IPS DF 6.9 (cell line): ENCODE data around the gene RAP1GAP2.
"Not testable (repeated sequence)": the region's sequence is repeated elsewhere in the genome, so short reads cannot be mapped to it uniquely, and the experiment has no call there.

Experiments used
- DNase-seq: peaks from one replicate; pipeline ENCODE4 v3.0.0-alpha.2; 2013; ENCODE audit warnings: low read depth, low spot score
- H3K27ac ChIP-seq: one replicate; pipeline ENCODE4 v1.5.1; 2013; ENCODE audit warnings: low read length, control low read depth
- H3K27me3 ChIP-seq: 2 replicates; pipeline ENCODE4 v1.6.1; 2013; ENCODE audit warnings: mild to moderate bottlenecking, low read length; ENCODE audit not compliant: control insufficient read depth, insufficient read depth
- H3K36me3 ChIP-seq: 2 replicates; pipeline ENCODE4 v1.6.1; 2013; ENCODE audit warnings: low read length; ENCODE audit not compliant: control insufficient read depth, insufficient read depth
- H3K4me1 ChIP-seq: 2 replicates; pipeline ENCODE4 v1.6.1; 2013; ENCODE audit warnings: low read length; ENCODE audit not compliant: control insufficient read depth, insufficient read depth
- H3K4me3 ChIP-seq: 2 replicates; pipeline ENCODE4 v1.5.1; 2013; ENCODE audit warnings: mild to moderate bottlenecking, low read length
- H3K9me3 ChIP-seq: 2 replicates; pipeline ENCODE4 v1.6.1; 2013; ENCODE audit warnings: low read length, inconsistent platforms; ENCODE audit not compliant: control insufficient read depth, insufficient read depth
- WGBS: extraction: QIAGEN DNeasy Blood & Tissue Kit; methylation state at CpG from one replicate; pipeline ENCODE4 v1.1.7; 2013; ENCODE audit warnings: mixed read lengths, missing lambda C conversion rate; ENCODE audit not compliant: insufficient read length, insufficient coverage; 5-methylcytosine and 5-hydroxymethylcytosine counted together

RAP1GAP2 gene

DNA sequence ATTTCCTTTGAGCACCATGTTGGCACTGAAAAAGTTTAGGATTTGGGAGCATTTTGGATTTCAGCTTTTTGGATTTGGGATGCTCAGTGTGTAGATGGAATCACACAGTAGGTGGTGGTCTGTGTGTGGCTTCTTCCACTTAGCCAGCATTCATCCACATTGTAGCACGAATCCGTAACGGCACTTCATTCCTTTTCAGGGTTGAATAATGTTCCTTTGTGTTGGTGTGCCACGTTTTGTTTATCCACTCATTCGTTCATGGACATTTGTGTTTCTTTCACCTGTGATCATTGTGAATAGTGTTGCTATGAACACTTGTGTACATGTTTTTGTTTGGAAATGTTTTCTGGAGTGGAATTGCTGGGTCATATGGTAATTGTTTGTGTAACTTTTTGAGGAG lies 85.1 kb downstream of the RAP1GAP2 start:
- Histone ChIP-seq H3K27ac (no peak overlapping the region), H3K4me3 (no peak overlapping the region), H3K27me3 (no peaks in the 10 kb centered on the region), H3K9me3 (no peaks in the 10 kb centered on the region), H3K4me1 (peaks cover 13% of the 10 kb centered on the region), H3K36me3 (no peaks in the 10 kb centered on the region)
- no peak for DNase-seq
- no CpG with 5 or more reads among the region's 5 CpGs for WGBS

- Histone ChIP-seq H3K4me1 (peaks cover 7% of the 10 kb centered on the region), H3K4me3 (no peak overlapping the region), H3K27ac (no peak overlapping the region), H3K36me3 (no peaks in the 10 kb centered on the region), H3K27me3 (no peaks in the 10 kb centered on the region), H3K9me3 (no peaks in the 10 kb centered on the region)
- no peak for DNase-seq
- no CpG with 5 or more reads among the region's 10 CpGs for WGBS
Measured at GRCh38 chr17:2883544-2884213, 87.4 kb downstream of the RAP1GAP2 start.

DNA sequence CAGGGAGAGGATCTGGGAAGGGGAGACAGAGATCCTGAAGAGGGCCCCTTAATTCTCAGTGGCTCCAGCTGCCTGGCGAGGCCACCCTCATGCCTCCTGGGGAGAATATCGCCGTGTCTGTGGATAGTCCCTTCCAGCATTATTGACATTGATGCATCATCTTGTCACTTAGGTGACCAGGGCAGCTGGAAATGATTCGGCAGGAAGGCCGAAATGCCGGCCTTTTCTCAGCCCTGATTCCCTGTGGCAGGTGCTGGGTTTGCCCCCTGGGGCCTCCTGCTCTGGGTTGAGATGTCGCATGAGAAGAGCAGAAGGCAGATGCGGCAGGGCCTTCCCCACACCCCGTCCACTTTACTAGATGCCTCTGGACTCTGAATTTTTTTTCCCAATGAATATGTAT lies 89.5 kb downstream of the RAP1GAP2 start:
- no peak overlapping the region for H3K27ac ChIP-seq
- peaks cover 9% of the 10 kb centered on the region for H3K4me1 ChIP-seq
- WGBS = no CpG with 5 or more reads among the region's 9 CpGs
- H3K4me3 ChIP-seq = no peak overlapping the region
- no peaks in the 10 kb centered on the region for H3K9me3 ChIP-seq
- no peaks in the 10 kb centered on the region for H3K27me3 ChIP-seq
- 0 out of 2 replicates have a peak, but pooled peaks cover 2% of the 10 kb centered on the region for H3K36me3 ChIP-seq
- DNase-seq = no peak

DNA sequence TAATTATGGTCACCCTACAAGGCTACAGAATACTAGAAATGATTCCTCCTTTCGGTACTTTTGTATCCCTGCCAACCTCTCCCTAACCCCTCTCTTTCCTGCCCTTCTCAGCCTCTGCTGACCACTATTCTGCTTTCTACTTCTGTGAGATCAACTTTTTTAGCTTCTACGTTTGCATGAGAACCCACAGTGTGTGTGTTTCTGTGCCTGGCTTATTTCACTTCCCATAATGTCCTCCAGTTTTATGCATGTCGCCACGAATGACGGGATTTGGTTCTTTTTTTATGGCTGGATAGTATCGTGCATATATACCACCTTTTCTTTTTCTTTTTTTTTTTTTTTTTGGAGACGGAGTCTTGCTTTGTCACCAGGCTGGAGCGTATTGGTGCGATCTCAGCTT lies 92.1 kb downstream of the RAP1GAP2 start:
- H3K27me3 ChIP-seq = no peaks in the 10 kb centered on the region
- 0 out of 2 replicates have a peak, but pooled peaks cover 2% of the 10 kb centered on the region for H3K36me3 ChIP-seq
- H3K4me1 ChIP-seq = peaks cover 6% of the 10 kb centered on the region
- H3K9me3 ChIP-seq = no peaks in the 10 kb centered on the region
- H3K27ac ChIP-seq = no peak overlapping the region
- WGBS = no CpG with 5 or more reads among the region's 9 CpGs
- H3K4me3 ChIP-seq = no peak overlapping the region
- DNase-seq = no peak

GRCh38 chr17:2889256-2889655 lies 93.0 kb downstream of the RAP1GAP2 start:
- DNase-seq = no peak
- Histone ChIP-seq H3K9me3 (no peaks in the 10 kb centered on the region), H3K27ac (no peak overlapping the region), H3K27me3 (no peaks in the 10 kb centered on the region), H3K36me3 (0 out of 2 replicates have a peak, but pooled peaks cover 2% of the 10 kb centered on the region), H3K4me1 (peaks cover 10% of the 10 kb centered on the region), H3K4me3 (no peak overlapping the region)
- WGBS = no CpG with 5 or more reads among the region's 8 CpGs

GRCh38 chr17:2890778-2891177 lies 94.5 kb downstream of the RAP1GAP2 start:
- H3K27ac ChIP-seq, H3K4me1 ChIP-seq, H3K4me3 ChIP-seq, H3K36me3 ChIP-seq, DNase-seq, H3K9me3 ChIP-seq, H3K27me3 ChIP-seq: not testable (repeated sequence)
- WGBS = no CpG with 5 or more reads among the region's 10 CpGs

- DNase-seq = no peak
- WGBS = no CpG with 5 or more reads among the region's 8 CpGs
- Histone ChIP-seq H3K36me3 (0 out of 2 replicates have a peak, but pooled peaks cover 2% of the 10 kb centered on the region), H3K27me3 (no peaks in the 10 kb centered on the region), H3K9me3 (no peaks in the 10 kb centered on the region), H3K27ac (no peak overlapping the region), H3K4me3 (no peak overlapping the region), H3K4me1 (peaks cover 6% of the 10 kb centered on the region; the same call in 1 of the 2 replicates)
Measured at GRCh38 chr17:2892305-2892971, 96.2 kb downstream of the RAP1GAP2 start.

DNA sequence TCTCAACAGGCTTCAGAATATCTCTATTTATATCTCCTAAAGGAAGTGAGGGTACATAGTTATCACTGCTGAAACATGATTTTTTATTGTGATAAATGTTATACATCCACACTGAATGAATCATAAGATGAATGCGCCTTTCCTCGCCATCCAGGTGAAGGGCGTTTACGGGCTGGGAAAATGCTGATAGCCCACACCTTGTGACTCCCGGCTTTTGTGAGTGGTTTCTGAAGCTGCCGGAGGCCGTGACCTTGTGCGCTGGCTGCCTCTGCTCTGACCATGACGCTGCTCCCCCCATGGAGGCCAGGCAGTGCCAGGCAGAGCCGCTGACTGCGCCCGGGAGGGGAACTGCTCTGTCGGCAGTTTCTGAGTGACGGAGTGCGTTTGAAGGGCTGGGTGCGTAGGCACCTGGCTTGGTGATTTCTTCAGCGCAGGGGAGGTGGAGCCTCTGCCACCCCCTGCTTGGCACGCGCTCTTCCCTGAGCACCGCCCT lies 97.2 kb downstream of the RAP1GAP2 start:
- Histone ChIP-seq H3K4me1 (peaks cover 6% of the 10 kb centered on the region; the same call in 1 of the 2 replicates), H3K4me3 (no peak overlapping the region), H3K9me3 (no peaks in the 10 kb centered on the region), H3K27me3 (no peaks in the 10 kb centered on the region), H3K27ac (no peak overlapping the region), H3K36me3 (0 out of 2 replicates have a peak, but pooled peaks cover 2% of the 10 kb centered on the region)
- no CpG with 5 or more reads among the region's 20 CpGs for WGBS
- DNase-seq = no peak

DNA sequence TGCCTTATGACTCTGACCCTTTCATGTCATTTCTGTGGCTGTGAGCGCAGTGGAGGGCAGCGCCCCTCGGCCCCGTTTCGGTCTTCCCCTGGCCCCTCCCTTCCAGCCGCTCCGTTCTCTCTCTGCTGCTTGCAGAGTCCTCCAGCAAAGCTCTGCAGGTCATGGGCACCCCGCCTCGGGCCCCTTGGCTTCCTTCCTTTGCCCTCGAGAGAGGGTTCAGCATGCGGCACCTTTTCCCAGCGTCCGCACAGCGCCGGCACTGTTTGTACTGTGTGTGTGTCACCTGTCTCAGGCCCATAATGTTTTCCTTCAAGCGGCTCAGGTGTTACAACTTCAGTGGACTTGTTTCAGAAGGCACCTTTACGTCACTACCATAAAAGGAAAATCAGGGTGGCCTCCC lies 98.5 kb downstream of the RAP1GAP2 start:
- H3K27ac ChIP-seq = no peak overlapping the region
- H3K9me3 ChIP-seq = no peaks in the 10 kb centered on the region
- no peak for DNase-seq
- H3K4me3 ChIP-seq = no peak overlapping the region
- no peaks in the 10 kb centered on the region for H3K27me3 ChIP-seq
- 0 out of 2 replicates have a peak, but pooled peaks cover 5% of the 10 kb centered on the region for H3K4me1 ChIP-seq
- WGBS = no CpG with 5 or more reads among the region's 17 CpGs
- no peaks in the 10 kb centered on the region for H3K36me3 ChIP-seq

DNA sequence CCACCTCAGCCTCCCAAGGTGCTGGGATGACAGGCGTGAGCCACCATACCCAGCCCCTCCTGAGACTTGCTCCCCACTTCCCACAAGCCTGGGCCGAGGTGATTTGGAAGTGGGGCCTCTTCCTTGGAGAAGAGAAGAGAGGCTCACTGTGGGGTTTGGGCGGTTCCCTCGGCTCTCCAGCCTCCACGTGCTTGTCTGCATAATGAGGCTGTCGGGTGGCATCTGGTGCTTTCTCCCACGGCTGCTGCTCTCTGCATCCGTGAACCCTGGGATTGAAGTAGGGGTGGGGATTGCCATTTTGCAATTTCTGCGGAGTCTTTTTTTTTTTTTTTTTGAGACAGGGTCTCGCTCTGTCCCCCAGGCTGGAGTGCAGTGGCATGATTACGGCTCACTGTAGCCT lies 101.4 kb downstream of the RAP1GAP2 start:
- H3K27me3 ChIP-seq = no peaks in the 10 kb centered on the region
- no peaks in the 10 kb centered on the region for H3K36me3 ChIP-seq
- WGBS = no CpG with 5 or more reads among the region's 11 CpGs
- no peak overlapping the region for H3K4me3 ChIP-seq
- no peak for DNase-seq
- 0 out of 2 replicates have a peak, but pooled peaks cover 4% of the 10 kb centered on the region for H3K4me1 ChIP-seq
- no peaks in the 10 kb centered on the region for H3K9me3 ChIP-seq
- no peak overlapping the region for H3K27ac ChIP-seq
